ENCODE results near the gene ATG14. TPM values are rescaled to one million over a fixed set of nuclear protein-coding genes. Genes with fewer than 3 reads are reported as not detected.
"Not testable (repeated sequence)": the region's sequence is repeated elsewhere in the genome, so short reads cannot be mapped to it uniquely, and the experiment has no call there.

The ATG14 gene
- total RNA-seq, 1 donor from 2014 or later = 20.4 TPM

DNA sequence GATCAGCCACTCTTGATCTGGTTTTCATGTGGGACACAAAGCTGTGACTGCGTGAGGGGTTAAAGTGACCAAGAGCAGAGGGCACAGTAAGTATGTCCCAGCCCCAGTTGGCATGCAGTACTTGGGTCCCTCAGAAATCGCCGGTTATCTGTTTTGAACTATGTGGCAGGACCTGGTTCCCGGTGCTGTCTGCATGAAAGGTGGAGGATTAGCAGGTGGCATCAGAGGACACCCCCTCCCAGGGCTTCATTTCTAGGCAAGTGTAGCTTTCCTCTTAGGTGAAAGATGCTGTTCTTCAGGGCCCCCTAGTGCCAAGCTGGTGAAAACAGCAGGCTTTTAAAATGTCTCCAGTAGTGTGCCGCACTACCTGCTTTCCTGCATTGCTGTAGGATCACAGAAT is 57.1 kb downstream of the ATG14 start:
- peak; percentile 16 to 55 for DNase-seq (ENCODE audit: low spot score in 2 of 2)
- no peak for FAIRE-seq

- FAIRE-seq (no peak), DNase-seq (ENCODE audit: low spot score in 2 of 2) (no peak)
These were observed 57.8 kb downstream of the ATG14 start for GRCh38 chr14:55353686-55354467.

DNA sequence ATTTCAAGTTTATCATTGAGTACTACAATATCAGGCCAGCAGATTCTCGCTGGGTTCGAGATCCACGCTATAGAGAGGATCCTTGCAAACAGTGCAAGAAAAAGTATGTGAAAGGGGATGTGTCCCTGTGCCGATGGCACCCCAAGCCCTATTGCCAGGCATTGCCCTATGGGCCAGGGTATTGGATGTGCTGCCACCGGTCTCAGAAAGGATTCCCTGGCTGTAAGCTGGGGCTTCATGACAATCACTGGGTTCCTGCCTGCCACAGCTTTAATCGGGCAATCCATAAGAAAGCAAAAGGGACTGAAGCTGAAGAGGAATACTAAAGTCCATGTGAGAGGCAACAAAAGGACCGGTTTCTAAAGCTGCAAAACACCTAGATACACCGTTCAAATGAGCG is 59.4 kb downstream of the ATG14 start:
- FAIRE-seq (no peak), DNase-seq (ENCODE audit: low spot score in 2 of 2) (no peak)

- FAIRE-seq (no peak), DNase-seq (ENCODE audit: low spot score in 2 of 2) (no peak)
These were observed 60.5 kb downstream of the ATG14 start for GRCh38 chr14:55351111-55351510.

GRCh38 chr14:55350461-55350860 is 61.2 kb downstream of the ATG14 start:
- no peak for DNase-seq (ENCODE audit: low spot score in 2 of 2)
- no peak for FAIRE-seq

- DNase-seq (ENCODE audit: low spot score in 2 of 2) = no peak
- no peak for FAIRE-seq
These were observed 62.1 kb downstream of the ATG14 start for GRCh38 chr14:55349565-55349964.

DNA sequence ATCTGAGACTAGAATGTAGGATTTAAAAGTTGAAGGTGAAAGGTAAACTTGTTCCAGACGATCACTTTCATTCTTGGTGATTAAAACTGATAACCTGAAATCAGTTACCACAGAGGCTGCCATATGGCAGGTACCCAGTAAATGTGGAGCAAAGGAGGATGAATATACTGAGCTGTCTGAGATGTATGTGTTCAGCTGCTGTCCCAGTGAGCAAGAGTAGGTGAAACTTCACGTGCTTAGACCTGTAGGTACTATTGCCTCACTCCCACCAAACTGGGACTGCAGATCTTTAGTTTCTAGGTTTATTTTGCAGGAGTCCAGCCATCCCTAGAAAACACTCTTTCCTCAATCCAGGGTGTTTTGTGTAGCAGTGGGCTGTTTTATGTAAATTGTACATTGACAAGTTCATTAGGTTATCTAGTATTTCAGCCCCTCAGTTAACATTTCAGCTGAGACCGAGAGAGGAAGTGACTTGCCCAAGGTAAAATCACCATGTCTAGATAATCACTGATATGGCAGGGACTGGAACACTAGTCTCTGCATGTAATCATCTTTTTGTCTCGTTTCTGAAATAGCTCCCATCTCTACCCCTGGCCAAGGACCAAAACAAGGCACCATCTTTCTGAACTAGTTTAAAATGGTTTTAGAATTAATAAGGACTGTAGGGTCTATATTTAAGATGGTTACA is 62.7 kb downstream of the ATG14 start:
- DNase-seq (ENCODE audit: low spot score in 2 of 2) (no peak), FAIRE-seq (no peak)

DNA sequence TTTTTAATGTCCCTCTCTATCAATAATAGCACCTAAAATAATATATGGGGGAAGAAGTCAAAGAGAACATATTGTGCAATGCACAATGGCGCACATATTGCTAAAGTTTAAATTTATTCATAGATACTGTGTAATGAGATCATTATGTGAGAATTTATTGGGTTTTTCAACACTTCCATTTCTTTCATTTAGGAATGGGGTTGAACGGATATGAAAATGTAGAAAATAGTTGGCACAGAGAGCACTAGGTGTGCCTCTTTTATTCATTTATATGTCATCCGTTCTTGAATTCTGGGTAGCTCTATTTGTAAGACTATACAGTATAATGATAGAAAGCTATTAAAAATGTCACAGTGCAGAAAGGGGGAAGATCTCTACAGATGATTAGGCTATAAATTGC is 63.9 kb downstream of the ATG14 start:
- no peak for FAIRE-seq

DNA sequence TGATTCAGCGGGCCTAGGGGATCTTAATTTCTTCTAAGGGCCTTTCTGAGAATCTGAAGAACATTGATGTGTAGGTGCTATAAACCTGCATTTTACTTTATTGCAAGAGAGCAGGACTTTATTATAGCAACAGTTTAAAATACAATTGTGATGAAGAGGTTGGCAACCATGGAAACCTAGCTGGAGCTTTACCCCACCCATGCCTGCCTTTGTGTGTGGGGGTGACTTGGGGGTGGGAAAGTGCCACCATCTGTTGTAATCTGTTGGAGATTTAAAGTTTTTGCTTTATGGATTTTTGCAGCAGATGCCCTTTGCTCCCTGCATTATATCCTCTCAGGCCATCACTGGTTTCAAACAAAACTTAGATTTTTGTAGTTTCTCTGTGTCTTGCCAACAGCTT is 64.6 kb downstream of the ATG14 start:
- FAIRE-seq = no peak
- no peak for DNase-seq (ENCODE audit: low spot score in 2 of 2)

More for the DNA sequence above, 63.9 kb downstream of the ATG14 start:
- no peak for DNase-seq (ENCODE audit: low spot score in 2 of 2)

- not testable (repeated sequence) for DNase-seq (ENCODE audit: low spot score in 2 of 2); FAIRE-seq
These were observed 67.0 kb downstream of the ATG14 start for GRCh38 chr14:55344582-55345163.

DNA sequence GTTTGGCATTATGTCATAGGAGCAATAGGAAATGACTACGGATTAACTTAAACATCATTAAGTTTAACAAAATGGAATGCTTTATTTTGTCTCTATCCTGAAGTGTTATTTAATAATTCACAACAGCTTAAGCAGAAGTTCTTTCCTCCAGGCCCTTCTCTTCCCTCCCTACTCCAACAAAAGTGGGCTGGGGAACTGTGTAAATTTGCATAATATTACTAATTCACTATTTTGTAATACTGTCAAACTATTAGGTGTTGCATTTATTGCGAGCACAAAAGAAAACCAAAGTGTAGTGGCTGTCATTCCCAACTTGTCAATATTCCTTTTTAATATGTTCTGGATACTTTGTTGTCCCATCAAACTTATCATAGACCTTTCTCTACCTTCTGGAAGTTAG is 69.8 kb downstream of the ATG14 start:
- FAIRE-seq (no peak), DNase-seq (ENCODE audit: low spot score in 2 of 2) (no peak)

- FAIRE-seq (no peak), DNase-seq (ENCODE audit: low spot score in 2 of 2) (no peak)
These were observed 71.1 kb downstream of the ATG14 start for GRCh38 chr14:55340482-55340881.

DNA sequence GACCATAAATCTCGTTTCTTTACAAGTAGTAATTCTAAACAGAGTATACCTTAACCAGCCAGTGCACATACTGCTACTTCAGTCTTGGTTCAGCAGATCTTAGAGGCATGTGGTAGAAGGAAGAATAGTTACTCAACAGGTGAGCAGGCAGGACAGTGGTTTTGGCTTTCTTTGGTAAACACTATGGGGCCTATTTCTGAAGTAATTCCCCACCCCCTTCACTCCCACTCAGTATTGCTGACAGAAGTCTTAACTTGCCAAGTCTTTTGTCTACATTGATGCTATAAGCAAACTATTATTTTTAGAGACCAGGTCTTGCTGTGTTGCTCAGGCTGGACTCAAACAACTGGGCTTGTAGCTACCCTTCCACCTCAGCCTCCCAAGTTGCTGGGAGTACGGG is 71.9 kb downstream of the ATG14 start:
- DNase-seq (ENCODE audit: low spot score in 2 of 2) = no peak
- no peak for FAIRE-seq

- no peak for FAIRE-seq
- DNase-seq (ENCODE audit: low spot score in 2 of 2) = no peak
These were observed 74.9 kb downstream of the ATG14 start for GRCh38 chr14:55336691-55337090.

GRCh38 chr14:55336162-55336561 is 75.5 kb downstream of the ATG14 start:
- no peak for DNase-seq (ENCODE audit: low spot score in 2 of 2)
- FAIRE-seq = no peak

DNA sequence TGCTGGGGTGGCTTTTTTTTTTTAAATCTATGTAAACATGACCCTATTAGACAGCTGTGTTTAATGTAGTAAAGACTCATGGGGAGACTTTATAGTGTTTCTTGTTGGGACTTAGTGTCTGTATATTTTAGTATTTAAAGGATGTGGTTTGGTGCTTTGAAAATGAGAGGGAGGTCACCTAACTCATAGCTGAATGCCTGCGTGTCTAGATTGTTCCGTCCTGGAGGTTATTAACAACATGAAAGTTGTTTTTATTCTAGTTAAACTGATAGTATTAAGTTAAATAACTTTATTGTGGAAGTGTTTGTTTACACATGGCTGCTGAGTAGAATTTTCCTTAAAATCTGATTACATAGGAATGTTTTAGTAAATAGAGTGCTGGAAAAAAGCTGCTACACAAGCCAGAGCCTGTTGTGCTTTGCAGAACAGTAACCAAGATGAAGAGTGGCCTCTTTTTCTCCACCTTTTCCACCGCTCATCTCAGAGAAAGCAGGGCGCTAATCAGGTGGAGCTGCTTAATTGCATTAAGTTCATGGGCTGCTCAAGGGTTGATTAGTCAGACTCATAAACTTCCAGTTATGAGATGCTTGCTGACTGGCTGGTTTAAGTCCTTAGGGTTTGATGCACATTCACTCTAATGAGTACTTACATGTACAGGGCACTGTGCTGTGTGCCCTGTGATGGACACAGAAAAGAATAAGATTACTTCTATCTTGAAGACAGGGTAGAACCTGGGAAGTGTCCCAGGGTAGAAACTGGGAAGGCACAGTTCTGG is 77.7 kb downstream of the ATG14 start:
- FAIRE-seq = no peak
- no peak for DNase-seq (ENCODE audit: low spot score in 2 of 2)

GRCh38 chr14:55332654-55333570 is 78.7 kb downstream of the ATG14 start:
- no peak for FAIRE-seq
- no peak for DNase-seq (ENCODE audit: low spot score in 2 of 2)

DNA sequence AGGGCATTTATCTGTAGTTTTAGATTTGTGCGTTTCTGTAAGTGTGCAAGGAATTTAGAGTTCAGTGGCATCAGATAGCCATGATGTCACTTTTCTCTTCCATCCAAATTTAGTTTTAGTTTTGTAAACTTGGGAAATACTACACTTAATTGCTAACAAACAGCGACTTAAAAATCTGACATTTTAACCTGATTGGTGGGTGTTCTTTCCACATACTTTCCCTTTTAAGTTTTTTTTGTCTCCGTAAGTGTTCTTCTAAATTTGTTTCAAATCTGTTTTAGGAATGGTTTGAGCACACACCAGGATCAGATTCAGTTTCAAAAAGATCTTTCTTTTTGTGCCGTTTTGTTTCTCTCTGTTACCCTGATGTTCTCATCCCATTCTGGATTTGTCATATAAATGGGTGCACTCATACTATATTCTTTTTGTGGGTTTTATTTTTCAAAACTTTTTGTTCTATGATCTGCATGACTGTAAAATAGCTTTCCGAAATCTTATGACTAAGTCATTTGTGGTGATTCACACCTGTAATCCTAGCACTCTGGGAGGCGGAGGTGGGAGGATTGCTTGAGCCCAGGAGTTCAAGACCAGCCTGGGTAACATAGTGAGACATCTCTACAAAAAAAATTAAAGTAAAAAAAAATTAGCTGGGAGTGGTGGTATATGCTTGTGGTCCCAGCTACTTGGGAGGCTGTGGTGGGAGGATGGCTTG is 81.5 kb downstream of the ATG14 start:
- FAIRE-seq = no peak
- no peak for DNase-seq (ENCODE audit: low spot score in 2 of 2)

DNA sequence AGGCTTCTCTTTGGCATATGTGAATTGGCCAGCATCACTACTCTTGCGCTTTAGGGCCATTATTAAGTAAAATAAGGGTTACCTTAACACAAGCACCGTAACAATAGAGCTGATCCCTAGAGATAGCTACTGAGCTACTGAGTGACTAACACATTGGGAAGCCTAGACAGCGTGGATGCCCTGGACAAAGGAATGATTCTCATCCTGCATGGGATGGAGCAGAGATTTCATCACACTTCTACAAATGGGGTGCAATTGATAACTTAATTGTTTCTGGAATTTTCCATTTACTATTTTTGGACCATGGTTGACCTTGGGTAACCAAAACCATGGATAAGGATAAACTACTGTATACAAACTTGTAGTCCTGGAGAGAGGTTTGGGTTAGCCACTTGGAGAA is 83.3 kb downstream of the ATG14 start:
- FAIRE-seq (no peak), DNase-seq (ENCODE audit: low spot score in 2 of 2) (no peak)
